GM18907 (cell line): Measurements from ENCODE around the gene COQ6.
"Not testable (repeated sequence)": the region's sequence is repeated elsewhere in the genome, so short reads cannot be mapped to it uniquely, and the experiment has no call there.

Experiments
- ATAC-seq: cut with Tn5 transposase; IDR thresholded peaks from one replicate; pipeline ENCODE4 v1.9.1; 2021; ENCODE audit warnings: mild to moderate bottlenecking, moderate library complexity; ENCODE audit not compliant: unreplicated experiment

COQ6 gene

GRCh38 chr14:73949752-73950734, at the start of gene COQ6, which contains the start of gene FAM161B:
COQ6 (plus strand) TSS chr14:73950302; CDS start chr14:73950333, 31 bp downstream.
FAM161B (minus strand) TSS chr14:73950094; CDS start chr14:73950026, 68 bp downstream.
- ATAC-seq = peak; percentile 87

- ATAC-seq = no peak
These were observed 47.1 kb upstream of the COQ6 start for GRCh38 chr14:73903028-73903427.

- ATAC-seq = no peak
These were observed 40.4 kb upstream of the COQ6 start for GRCh38 chr14:73909681-73910080.

GRCh38 chr14:73913256-73913655, 36.8 kb upstream of the COQ6 start:
- ATAC-seq = no peak

- ATAC-seq = no peak
These were observed 33.8 kb upstream of the COQ6 start for GRCh38 chr14:73916324-73916723.

GRCh38 chr14:73919457-73919856, 30.6 kb upstream of the COQ6 start:
- not testable (repeated sequence) for ATAC-seq

GRCh38 chr14:73924337-73924736, 25.8 kb upstream of the COQ6 start:
- no peak for ATAC-seq

GRCh38 chr14:73935666-73936065, 14.4 kb upstream of the COQ6 start:
- no peak for ATAC-seq

- ATAC-seq = no peak
These were observed 13.6 kb upstream of the COQ6 start for GRCh38 chr14:73936548-73936947.

- ATAC-seq = no peak
These were observed 13.1 kb upstream of the COQ6 start for GRCh38 chr14:73937012-73937411.

- no peak for ATAC-seq
These were observed 7.9 kb upstream of the COQ6 start for GRCh38 chr14:73942180-73942579.

GRCh38 chr14:73943083-73943482, 7.0 kb upstream of the COQ6 start:
- ATAC-seq = no peak

- ATAC-seq = no peak
These were observed 5.5 kb upstream of the COQ6 start for GRCh38 chr14:73944432-73945158.

GRCh38 chr14:73945159-73945670, 4.9 kb upstream of the COQ6 start:
- no peak for ATAC-seq

GRCh38 chr14:73953731-73954130, 3.6 kb downstream of the COQ6 start:
- no peak for ATAC-seq

GRCh38 chr14:73955674-73956073, 5.6 kb downstream of the COQ6 start:
- no peak for ATAC-seq

- ATAC-seq = no peak
These were observed 8.5 kb downstream of the COQ6 start for GRCh38 chr14:73958591-73958990.

- ATAC-seq = no peak
These were observed 11.1 kb downstream of the COQ6 start for GRCh38 chr14:73961192-73961591.

- ATAC-seq = no peak
These were observed 15.1 kb downstream of the COQ6 start for GRCh38 chr14:73965216-73965615.

GRCh38 chr14:73968885-73969284, 18.8 kb downstream of the COQ6 start:
- no peak for ATAC-seq

GRCh38 chr14:73973497-73973896, 23.4 kb downstream of the COQ6 start:
- no peak for ATAC-seq

- no peak for ATAC-seq
These were observed 26.0 kb downstream of the COQ6 start for GRCh38 chr14:73976125-73976524.
